DMS153 treated with DMSO at 0.1 percent for 48 hours (cell line): Measurements from ENCODE around the gene AGPAT2.

Experiments
- DNase-seq: peaks from one replicate; lab custom pipeline; 2025; ENCODE audit not compliant: unreplicated experiment; lab: John Stamatoyannopoulos, UW

The AGPAT2 gene

DNA sequence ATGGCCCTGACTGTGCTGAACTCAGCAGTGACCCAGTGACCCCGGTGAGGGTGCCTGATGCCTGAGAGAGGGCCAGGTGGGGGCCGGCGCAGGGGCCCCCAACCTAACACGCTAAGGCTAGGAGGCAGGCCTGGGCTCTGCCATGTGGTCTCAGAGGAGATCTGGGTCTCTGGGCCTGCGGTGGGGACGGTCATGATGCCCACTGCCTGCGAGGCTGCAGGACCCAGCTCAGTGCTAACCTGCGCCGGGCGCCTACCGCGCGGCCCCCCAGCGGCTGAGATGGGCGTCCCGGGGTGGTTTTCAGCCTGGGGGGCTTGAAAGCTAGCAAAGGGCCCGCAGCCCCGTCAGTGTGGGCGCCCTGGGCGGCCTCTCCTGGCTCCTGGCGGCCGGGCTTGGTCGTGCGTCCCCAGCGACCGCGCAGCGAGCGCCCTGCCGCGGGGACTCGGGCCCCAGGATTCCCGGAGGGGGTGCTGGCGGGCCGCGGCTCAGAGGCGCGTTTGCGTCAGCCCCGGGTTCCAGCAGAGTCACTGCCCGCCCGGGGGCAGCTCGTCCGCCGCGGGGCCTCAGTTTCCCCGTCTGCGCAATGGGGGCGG, 22.1 kb downstream of the AGPAT2 start:
- DNase-seq, result no peak

DNA sequence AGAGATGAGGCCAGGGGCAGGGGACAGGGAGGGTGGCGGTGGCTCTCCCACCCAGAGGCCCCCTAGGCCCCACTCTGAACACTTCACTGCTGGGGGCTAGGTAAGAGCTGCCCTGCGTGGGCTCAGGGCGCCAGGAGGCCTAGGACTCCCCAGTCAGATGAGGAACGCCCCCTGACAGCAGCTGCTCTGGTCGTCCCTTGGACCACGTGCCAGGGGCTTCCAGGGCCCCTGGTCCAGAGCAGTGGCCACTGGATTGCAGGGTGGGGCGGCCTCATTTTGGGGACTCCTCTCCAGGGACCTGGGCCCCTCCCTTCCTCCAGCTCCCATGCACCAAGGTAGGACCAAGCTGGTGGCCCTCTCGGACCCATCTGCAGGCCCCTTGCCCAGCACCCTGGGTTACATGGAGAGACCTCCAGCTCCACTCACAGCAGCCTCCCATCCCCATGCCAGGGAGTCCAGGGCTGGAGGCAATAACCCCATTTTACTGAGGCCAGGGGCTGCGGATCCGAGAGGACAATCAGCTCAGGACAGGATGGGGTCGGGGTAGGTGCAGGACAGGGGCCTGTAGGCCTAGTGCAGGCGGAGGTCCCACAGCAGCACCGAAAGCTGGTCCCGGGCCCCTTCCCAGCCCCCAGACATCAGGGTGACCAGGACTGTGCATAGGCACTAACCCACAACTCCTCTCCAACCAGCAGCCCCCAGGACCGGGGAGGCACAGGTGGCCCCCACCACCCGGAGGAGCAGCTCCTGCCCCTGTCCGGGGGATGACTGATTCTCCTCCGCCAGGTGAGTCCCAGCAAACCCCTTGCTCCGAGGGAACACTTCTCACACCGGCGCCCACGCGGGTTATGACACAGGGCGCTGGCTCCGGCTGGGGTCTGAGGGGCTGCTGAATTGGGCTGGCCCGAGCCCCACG, 23.0 kb downstream of the AGPAT2 start:
- no peak for DNase-seq

GRCh38 chr9:136662656-136663581, 24.3 kb downstream of the AGPAT2 start, which contains the start of gene EGFL7:
TSS of gene EGFL7 (plus strand) at chr9:136662916. CDS start at chr9:136668283, 5,367 bp downstream.
- no peak for DNase-seq

DNA sequence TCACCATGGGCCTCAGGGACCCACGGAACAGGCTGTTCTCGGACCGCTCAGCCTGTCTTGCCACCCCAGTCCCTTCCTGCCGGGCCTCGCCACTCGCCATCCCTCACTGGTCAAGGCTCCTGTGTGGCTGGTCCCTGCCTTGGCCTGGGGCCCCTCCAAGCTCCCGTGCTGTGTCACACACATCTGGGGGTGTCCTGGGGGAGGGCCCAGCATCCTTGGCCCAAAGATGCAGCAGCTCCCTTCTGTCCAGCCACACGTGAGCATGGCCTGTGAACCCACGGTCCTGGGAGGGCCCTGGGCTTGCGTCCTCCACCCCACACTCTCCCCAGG, 25.0 kb downstream of the AGPAT2 start:
- no peak for DNase-seq

DNA sequence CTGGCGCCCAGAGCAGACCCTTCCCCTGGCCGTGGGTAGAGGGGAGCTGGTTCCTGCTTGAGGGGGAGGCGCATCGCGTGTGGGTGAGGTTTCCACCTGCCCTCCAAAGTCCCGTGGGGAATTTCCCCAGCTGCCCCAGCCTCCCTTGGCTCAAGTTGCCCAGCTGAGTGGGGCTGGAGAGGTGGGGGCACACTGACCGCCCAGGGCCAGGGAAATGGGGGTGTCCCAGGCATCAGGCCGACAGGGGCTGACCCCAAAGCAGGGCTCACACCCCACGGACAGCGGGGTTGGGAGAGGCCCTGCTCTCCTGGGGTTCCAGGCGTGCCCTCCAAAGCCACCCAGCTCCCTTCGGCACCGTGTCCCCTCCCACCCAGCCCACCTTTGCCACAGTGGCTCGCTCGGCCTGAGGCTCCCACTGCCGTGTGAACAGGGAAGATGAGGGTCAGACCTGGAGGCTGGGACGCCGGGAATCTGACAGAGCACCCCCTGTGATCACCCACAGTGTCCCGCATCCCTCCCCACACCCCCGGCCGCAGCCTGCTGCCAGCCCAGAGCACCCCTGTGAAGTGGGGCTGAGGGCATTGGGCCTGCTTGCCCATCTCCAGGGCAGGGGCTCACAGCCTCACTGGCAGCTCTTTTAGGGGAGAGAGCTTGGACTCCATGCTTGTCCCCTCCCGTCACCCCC, 25.5 kb downstream of the AGPAT2 start:
- no peak for DNase-seq

- no peak for DNase-seq
Measured at GRCh38 chr9:136660971-136661550, 26.2 kb downstream of the AGPAT2 start.

GRCh38 chr9:136659861-136660784, 27.1 kb downstream of the AGPAT2 start:
- DNase-seq, result no peak

DNA sequence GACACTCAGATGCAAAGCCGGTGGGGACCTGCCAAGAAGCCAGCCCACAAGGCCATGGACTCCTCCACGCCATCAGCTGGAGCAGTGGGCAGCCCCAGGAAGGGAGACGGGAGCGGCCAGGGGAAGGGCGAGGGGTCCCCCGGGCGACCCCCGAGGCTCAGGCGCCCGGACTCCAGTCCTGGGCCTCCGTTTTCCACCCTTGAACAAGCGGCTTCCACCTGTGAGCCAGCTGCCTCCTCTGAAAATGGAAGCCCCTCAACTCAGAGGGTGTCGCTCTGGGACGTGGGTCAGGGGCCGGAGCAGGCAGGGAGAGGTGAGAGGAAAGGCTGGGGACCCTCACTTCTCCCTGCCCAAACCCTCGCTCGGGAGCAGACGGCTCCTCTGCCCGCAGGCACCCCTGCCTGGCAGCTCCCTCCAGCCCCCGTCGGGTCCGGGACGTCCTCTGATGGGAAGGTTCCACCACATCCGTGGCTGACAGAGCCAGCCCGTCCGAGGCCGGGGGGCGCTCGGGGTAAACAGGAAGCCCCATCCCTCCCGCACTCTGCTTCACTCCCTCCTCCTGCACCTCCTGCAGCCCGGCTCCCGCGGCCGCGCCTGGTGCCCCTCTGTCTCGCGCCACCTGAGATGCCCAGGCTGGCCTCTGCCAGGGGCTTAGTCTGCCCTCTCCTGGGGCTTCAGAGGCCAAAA, 28.3 kb downstream of the AGPAT2 start:
- no peak for DNase-seq

GRCh38 chr9:136657974-136658848, 29.0 kb downstream of the AGPAT2 start:
- no peak for DNase-seq

GRCh38 chr9:136656795-136657611, 30.3 kb downstream of the AGPAT2 start:
- DNase-seq, result no peak

- DNase-seq, result no peak
Measured at GRCh38 chr9:136656183-136656738, 31.0 kb downstream of the AGPAT2 start.

DNA sequence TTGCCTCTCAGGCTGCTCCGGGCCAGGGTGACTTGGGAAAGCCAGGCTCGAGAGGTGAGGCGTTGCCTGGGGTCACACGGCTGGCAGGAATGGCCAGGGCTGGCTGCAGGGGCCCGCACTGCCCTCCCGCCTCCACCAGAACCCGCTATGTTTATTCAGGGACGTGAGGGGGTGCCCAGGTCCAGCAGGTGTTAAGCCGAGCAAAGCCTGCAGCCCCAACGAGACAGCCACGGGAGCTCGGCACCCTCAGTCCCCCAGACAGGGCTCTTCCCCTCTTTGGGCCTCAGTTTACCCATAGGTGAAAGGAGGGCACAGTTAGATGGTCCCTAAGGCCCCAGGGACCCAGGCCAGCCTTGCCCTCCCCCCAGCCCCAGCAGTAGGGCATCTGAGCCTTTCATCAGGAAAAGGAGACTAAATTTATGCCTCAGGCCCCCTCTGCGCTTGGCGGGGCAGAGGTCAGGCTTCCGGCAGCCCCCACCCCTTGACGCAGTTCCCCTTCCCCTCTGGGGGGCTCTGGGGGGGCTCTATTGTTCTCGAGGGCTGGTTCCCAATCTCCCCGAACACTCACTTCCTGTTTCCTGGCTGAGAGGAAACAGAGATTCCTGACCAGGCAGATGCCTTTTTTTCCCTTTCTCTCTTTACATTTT, 31.6 kb downstream of the AGPAT2 start:
- no peak for DNase-seq

DNA sequence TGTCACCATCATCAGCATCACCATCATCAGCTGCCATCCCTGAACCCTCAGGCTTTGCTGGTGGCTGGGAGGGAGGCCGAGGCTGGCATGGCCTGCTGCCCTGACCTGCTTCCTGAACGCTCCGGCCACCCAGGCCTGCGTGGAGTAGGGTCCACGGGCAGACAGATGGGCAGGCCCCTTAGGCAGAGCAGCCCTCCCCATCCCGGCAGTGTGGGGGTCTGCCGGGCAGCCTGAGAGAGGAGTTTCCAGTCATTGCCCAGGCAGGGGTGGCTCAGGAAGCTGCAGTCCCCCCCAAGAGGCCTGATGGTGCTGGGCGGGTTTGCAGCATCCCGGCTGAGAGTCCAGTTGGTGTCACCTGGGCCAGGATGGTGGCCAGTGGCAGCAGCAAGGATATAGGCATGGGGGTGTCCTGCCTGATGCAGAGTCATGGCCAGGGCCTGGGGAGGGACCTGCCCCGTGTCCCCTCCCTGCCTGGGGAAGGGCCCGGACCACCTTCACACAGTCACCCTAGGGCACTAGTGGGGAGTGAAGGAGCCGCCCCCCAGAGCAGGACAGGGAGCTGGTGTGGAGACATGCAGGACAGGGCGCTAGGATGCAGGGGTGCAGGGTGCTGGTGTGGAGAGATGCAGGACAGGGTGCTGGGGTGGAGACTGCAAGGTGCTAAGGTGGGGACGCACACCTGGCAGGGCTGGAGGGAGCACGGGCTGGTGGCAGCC, 32.3 kb downstream of the AGPAT2 start:
- DNase-seq, result no peak

DNA sequence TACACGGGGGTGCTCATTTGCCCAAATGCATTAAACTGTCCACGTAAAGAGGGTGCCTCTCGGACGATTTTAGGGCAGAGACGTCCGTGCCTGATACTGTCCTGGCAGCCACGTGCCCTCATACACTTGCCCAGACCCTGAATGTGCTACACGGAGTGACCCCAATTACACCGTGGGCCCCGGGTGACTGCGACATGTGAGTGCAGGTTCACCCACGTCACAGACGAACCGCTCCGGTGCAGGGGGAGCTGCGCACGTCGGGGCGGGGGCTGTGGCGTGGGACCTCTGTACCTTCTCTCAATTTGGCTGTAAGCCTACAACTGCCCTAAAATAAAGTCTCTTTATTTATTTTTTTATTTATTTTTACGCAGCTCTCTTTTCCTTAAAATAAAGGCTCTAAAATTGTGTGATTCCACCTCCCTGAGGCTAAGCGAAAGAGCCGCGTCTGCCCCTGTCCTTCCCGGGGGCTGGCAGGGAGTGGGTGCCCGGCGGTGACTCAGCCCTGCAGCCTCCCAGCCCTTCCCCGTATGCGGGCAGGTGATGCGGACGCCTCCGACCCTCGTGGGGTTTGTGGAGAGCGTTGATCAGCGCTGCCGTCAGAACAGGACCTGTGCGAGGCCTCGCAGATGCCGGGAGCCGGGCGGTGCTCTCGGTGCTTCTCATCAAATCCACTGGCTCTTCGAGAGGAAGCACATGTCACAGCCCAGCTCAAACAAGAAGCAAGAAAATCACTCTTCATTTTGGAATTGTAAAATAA, 33.8 kb downstream of the AGPAT2 start:
- DNase-seq, result no peak

GRCh38 chr9:136651860-136652259, 35.4 kb downstream of the AGPAT2 start:
- no peak for DNase-seq
